ENCODE data around the gene TREML1.
A peak's percentile ranks its signal among the peaks of the same experiment; 100 is the strongest.

TREML1 gene

GRCh38 chr6:41187924-41188886 is 34.1 kb upstream of the TREML1 start:
- no peak overlapping the region for H3K27ac ChIP-seq
- CTCF ChIA-PET: no interaction called here
- DNase-seq (ENCODE audit: low spot score): no peak
- POLR2A ChIA-PET (ENCODE audit: low non-redundant PET): no interaction called here
- no peak for TF ChIP-seq CTCF (conservative IDR thresholded peaks at IDR 0.05; ENCODE audit: low read depth)

GRCh38 chr6:41186031-41186562 is 31.9 kb upstream of the TREML1 start:
- POLR2A ChIA-PET (ENCODE audit: low non-redundant PET): no interaction called here
- CTCF ChIA-PET: no interaction called here
- no peak overlapping the region for H3K27ac ChIP-seq
- DNase-seq (ENCODE audit: low spot score): no peak
- TF ChIP-seq CTCF (conservative IDR thresholded peaks at IDR 0.05; ENCODE audit: low read depth): no peak

GRCh38 chr6:41184761-41185160 is 30.6 kb upstream of the TREML1 start:
- no peak for DNase-seq (ENCODE audit: low spot score)
- no peak for TF ChIP-seq CTCF (conservative IDR thresholded peaks at IDR 0.05; ENCODE audit: low read depth)
- no peak overlapping the region for H3K27ac ChIP-seq
- ChIA-PET CTCF (no interaction called here), POLR2A (ENCODE audit: low non-redundant PET) (no interaction called here)

- DNase-seq (ENCODE audit: low spot score): peak; percentile 55
- H3K27ac ChIP-seq: no peak overlapping the region
- ChIA-PET CTCF (interaction anchor here (0.5 to 1.0 kb wide), 7 partner anchors 9 to 1660 kb away, joined by 3 to 8 read pairs (median 4); no protein-coding TSS in a partner anchor), POLR2A (ENCODE audit: low non-redundant PET) (no interaction called here)
- TF ChIP-seq CTCF (conservative IDR thresholded peaks at IDR 0.05; ENCODE audit: low read depth): peak; percentile 25; the same call in 1 of the 2 replicates
Observed at GRCh38 chr6:41182069-41183034, 28.2 kb upstream of the TREML1 start.

GRCh38 chr6:41181566-41181965 is 27.4 kb upstream of the TREML1 start:
- no peak overlapping the region for H3K27ac ChIP-seq
- TF ChIP-seq CTCF (conservative IDR thresholded peaks at IDR 0.05; ENCODE audit: low read depth): no peak
- no peak for DNase-seq (ENCODE audit: low spot score)
- CTCF ChIA-PET: interaction anchor here (0.6 to 1.0 kb wide), 2 partner anchors 89 to 533 kb away, joined by 4 to 8 read pairs; no protein-coding TSS in a partner anchor
- POLR2A ChIA-PET (ENCODE audit: low non-redundant PET): no interaction called here

- DNase-seq (ENCODE audit: low spot score): no peak
- no peak overlapping the region for H3K27ac ChIP-seq
- ChIA-PET CTCF (no interaction called here), POLR2A (ENCODE audit: low non-redundant PET) (no interaction called here)
- TF ChIP-seq CTCF (conservative IDR thresholded peaks at IDR 0.05; ENCODE audit: low read depth): no peak
Observed at GRCh38 chr6:41179163-41179562, 25.0 kb upstream of the TREML1 start.
